ENCODE measurements around the gene EEF2K. TPM values are rescaled to one million over a fixed set of nuclear protein-coding genes. Genes with fewer than 3 reads are reported as not detected.

The EEF2K gene
- total RNA-seq = 21.1 and 22.8 TPM in 2 replicates

GRCh38 chr16:22206013-22206841, at the start of gene EEF2K:
TSS of gene EEF2K (plus strand) at chr16:22206278. CDS start at chr16:22225730, 19,452 bp downstream.

GRCh38 chr16:22161999-22162655, 44.0 kb upstream of the EEF2K start, which contains the start of gene SDR42E2:
TSS of gene SDR42E2 (plus strand) at chr16:22162506. CDS start at chr16:22165583, 3,077 bp downstream.

GRCh38 chr16:22297114-22297870, 91.2 kb downstream of the EEF2K start, which contains the start of gene POLR3E:
TSS of gene POLR3E (plus strand) at chr16:22297409. CDS start at chr16:22302969, 5,560 bp downstream.

Other genes starting within 250 kb of the EEF2K start
- not detected in 2 replicates for gene PDZD9, start 205.2 kb upstream of the EEF2K start, total RNA-seq
- 26.9 and 28.9 TPM in 2 replicates for gene MOSMO, start 198.2 kb upstream of the EEF2K start, total RNA-seq
- not detected in 2 replicates for gene VWA3A, start 113.7 kb upstream of the EEF2K start, total RNA-seq
- not detected in 2 replicates for gene SDR42E2, start 43.8 kb upstream of the EEF2K start, total RNA-seq
- gene POLR3E, start 91.1 kb downstream of the EEF2K start, total RNA-seq = 29.3 and 40.8 TPM in 2 replicates
- gene CDR2, start 168.3 kb downstream of the EEF2K start, total RNA-seq = 36.3 and 45.1 TPM in 2 replicates

Measured in mammary microvascular endothelial cell (primary cell).